B cell (primary cell): ENCODE measurements around the gene MIPOL1.

Experiments used
- EZH2 ChIP-seq: IDR thresholded peaks from 2 replicates; pipeline ENCODE4 v1.6.1; 2012; ENCODE audit warnings: borderline replicate concordance, low read depth, mild to moderate bottlenecking, moderate library complexity, low read length; ENCODE audit not compliant: insufficient read depth, poor library complexity, severe bottlenecking
- TF ChIP-seq, protein P1 (sequence below): fragments of 200-600 bp; IDR thresholded peaks from one replicate; pipeline ENCODE4 v1.8.0; 2022; ENCODE audit warnings: antibody characterized with exemption, mild to moderate bottlenecking

DNA sequence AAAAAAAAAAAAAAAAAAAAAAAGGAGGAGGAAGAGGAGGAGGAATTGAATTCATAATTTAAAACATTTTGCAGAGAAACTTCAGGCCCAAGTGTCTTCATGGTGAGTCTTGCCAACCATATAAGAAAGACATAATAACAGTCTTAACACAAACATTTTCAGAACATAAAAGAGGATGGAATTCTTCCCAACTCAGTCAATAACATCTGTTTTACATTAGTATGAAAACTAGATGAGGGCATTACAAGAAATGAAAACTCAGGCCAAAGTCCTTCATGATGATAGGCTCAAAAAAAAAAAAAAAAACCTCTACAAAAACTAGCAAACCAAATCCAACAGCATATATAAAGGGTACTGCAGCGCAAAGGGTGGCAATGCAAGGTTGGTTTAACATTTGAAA, 245.7 kb downstream of the MIPOL1 start:
- TF ChIP-seq, protein P1, sequence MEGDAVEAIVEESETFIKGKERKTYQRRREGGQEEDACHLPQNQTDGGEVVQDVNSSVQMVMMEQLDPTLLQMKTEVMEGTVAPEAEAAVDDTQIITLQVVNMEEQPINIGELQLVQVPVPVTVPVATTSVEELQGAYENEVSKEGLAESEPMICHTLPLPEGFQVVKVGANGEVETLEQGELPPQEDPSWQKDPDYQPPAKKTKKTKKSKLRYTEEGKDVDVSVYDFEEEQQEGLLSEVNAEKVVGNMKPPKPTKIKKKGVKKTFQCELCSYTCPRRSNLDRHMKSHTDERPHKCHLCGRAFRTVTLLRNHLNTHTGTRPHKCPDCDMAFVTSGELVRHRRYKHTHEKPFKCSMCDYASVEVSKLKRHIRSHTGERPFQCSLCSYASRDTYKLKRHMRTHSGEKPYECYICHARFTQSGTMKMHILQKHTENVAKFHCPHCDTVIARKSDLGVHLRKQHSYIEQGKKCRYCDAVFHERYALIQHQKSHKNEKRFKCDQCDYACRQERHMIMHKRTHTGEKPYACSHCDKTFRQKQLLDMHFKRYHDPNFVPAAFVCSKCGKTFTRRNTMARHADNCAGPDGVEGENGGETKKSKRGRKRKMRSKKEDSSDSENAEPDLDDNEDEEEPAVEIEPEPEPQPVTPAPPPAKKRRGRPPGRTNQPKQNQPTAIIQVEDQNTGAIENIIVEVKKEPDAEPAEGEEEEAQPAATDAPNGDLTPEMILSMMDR, result no peak
- no peak for TF ChIP-seq EZH2
